HG03575 (cell line): ENCODE measurements around the gene TEX9.
"Not testable (repeated sequence)": the region's sequence is repeated elsewhere in the genome, so short reads cannot be mapped to it uniquely, and the experiment has no call there.

Experiments
- ATAC-seq: cut with Tn5 transposase; IDR thresholded peaks from one replicate; pipeline ENCODE4 v1.9.1; 2021; ENCODE audit not compliant: unreplicated experiment, insufficient number of reproducible peaks, low FRiP score; ENCODE audit errors: extremely low read depth

TEX9 gene

DNA sequence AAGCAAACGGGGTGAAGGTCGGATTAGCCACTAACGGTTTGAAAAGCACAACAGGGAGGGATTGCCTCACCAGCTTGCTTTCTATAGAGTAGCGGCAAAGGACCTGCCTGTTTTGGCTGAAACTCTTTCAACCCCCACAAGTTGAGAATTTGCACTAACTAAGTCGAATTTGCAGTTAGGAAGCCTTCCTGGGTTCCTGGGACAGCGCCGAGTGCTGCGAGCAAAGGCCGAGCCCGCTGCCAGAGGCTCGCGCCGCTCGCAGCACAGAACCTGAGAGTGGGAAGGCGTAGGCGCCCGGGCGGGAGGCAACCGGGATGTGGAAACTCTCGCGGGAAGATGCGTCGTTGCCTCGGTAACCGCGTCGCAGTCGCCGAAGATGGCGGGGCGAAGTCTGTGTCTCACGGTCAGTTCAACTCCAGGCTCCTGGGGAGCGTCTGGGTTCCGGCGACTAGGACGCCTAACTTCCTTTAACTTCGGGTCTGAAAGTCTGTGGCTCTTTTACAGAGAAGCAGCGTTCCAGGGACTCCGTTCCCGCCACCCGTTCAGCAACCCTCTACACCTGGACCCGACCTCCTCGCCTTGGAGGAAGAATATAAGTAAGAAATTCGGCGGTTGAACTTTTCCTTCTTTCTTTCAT, at the start of gene TEX9:
Gene TEX9, plus strand, starts transcription at position 352 of the 637 bp plus-strand sequence. Its CDS starts 25 bp downstream, at position 377.
- peak; percentile 44 for ATAC-seq

DNA sequence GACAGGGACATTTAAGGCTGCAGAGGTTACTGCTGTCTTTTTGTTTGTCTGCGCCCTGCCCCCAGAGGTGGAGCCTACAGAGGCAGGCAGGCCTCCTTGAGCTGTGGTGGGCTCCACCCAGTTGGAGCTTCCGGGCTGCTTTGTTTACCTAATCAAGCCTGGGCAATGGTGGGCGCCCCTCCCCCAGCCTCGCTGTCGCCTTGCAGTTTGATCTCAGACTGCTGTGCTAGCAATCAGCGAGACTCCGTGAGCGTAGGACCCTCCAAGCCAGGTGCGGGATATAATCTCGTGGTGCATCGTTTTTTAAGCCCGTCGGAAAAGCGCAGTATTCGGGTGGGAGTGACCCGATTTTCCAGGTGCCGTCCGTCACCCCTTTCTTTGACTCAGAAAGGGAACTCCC, 48.7 kb upstream of the TEX9 start:
- not testable (repeated sequence) for ATAC-seq

DNA sequence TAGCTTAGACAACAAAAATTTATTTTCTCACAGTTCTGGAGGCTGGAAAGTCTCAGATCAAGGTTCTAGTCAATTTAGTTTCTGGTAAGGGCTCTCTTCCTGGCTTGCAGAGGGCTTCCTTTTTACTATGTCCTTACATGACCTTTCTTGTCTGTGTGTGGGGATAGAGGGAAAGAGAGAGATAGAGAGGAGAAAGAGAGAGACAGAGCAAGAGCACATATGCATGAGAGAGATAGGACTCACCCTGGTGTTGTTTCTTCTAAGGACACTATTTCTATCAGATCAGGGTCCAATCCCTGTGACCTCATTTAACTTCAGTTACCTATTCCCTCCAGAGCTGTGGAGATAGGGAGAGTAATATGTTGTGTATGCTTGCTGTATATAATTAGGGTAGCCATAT, 44.9 kb upstream of the TEX9 start:
- no peak for ATAC-seq

DNA sequence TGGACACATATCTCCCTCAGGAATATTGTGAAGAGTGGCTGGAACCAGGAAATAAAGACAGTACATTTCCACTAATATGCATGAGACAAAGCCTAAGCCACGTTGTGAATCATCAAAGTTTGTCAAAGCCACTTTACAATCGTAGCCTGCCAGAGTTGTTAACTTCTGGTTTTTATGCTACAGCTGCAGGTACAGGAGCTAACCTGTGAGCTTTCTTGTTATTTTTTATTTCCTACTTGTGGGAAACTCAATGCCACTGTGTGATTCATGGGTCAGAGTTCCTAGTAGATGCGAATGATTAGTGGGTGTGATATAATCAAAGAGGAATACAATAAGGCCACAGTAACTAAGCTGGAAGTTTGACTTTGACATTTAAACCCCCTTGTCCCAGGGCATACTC, 44.4 kb upstream of the TEX9 start:
- no peak for ATAC-seq

DNA sequence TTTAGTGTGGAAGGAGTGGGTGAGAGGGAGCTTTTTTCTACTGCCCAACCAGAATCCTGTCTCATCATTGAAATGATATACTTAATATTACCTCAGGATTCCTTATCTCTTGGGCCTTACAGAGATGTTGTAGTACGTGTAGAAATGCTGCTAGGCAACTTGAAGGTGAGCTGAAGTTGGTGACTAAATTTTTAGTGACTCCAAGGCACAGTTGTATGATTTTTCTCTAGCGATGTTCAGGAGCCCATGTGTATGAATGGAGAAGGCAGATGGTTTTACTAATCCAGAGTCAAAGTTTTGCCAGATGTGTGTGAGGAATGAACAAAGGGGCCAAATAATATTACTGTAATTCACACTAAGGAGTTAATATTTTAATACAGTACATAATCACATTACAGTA, 42.8 kb upstream of the TEX9 start:
- ATAC-seq = no peak

DNA sequence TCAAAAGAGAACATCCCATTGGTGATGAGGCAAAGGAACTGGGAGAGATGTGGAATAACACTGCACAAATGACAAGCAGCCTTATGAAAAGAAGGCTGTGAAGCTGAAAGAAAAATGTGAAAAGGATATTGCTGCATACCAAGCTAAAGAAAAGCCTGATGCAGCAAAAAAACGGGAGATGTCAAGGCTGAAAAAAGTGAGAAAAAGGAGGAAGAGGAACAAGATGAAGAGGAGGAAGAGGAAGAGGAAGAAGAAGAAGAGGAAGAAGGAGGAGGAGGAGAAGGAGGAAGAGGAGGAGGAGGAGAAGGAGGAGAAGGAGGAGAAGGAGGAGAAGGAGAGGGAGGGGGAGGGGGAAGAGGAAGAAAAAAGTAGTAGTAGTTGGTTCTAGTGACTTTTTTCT, 41.8 kb upstream of the TEX9 start:
- ATAC-seq = no peak

DNA sequence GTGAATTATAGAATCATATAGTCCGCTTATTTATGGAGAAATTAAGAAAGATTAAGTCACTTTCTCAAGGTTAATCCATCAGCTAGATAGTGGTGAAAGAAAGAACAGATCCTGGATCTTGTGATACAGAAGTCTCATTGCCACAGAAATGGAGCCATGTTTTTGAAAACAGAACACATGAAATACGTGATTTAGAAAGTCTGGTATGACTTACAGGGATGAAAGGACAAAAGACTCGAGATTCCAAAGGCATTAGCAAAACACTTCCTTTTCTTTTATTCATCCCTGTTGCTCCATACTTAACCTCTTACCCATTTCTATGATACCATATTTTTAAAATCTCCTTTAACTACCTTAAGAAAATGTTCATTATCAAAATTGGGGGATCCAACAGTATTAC, 40.0 kb upstream of the TEX9 start:
- ATAC-seq = no peak

DNA sequence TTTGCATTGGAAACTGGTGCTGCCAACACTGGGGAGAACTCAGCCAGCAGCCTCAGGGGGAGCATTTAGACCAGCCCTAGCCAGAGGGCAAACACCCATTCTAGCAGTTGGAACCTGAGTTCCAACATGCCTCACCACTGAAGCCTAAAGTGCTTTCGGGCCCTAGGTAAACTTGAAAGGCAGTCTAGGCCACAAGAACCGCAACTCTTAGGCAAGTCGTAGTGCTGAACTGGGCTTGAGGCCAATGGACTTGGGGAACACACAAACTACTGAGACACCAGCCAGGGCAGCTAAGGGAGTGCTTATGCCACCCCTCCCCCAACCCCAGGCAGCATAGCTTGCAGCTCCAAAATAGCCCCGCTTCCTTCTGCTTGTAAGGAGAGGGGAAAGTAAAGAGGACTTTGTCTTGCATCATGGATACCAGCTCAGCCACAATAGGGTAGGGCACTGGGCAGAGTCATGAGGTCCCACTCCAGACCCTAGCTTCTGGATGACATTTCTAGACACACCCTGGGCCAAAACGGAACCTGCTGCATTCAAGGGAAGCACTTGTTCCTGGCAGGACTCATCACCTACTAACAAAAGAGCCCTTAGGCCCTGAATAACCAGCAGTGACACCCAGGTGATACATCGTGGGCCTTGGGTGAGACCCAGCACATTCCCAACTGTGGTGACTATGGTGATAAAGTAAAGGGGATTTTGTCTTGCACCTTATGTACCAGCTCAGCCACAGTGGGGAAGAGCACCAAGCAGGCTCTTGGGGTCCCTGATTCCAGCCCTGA, 37.3 kb upstream of the TEX9 start:
- ATAC-seq = no peak

DNA sequence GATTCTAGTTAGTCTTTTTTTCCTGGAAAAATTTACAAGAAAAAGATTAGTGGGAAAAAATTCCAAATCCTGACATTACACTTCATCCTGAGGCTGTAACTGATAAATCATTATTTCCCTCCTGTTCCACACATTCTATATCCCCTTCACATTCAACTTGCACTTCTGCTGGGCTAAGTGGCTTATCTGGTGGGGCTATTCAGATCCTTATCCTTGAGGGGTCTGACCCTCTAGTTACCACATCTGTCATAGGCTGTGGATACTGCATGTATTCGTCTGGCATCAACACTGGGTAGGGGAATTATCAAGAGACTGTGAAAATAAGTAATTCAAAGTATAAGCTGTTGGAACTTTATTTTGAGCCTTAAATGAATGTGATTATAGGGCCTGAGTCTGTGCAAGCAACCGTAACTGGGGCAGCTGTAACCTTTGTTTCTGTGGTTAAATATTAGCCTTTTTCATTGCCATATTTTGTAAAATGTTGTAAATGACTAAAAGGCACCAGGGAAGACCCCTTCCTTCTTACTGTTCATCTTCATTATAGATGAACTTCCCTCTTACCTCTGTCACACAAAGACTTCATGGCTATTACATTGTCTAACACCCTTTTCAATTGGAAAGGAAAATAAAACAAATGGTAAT, 28.0 kb upstream of the TEX9 start:
- ATAC-seq = no peak

DNA sequence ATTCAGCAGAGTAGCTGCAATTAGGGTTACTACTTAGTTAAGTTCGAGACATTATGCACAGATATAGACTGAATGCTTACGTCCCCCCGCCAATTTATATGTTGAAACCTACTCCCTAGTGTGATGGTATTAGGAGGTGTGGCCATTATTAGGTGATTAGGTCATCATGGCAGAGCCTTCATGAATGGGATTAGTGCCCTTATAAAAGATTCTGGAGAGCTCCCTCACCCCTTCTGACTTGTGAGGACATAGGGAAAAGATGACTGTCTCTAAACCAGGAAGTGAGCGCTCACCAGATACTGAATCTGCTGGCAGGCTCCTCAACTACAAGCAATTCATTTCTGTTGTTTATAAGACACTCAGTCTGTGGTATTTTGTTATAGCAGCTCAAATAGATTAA, 25.6 kb upstream of the TEX9 start:
- ATAC-seq = no peak

DNA sequence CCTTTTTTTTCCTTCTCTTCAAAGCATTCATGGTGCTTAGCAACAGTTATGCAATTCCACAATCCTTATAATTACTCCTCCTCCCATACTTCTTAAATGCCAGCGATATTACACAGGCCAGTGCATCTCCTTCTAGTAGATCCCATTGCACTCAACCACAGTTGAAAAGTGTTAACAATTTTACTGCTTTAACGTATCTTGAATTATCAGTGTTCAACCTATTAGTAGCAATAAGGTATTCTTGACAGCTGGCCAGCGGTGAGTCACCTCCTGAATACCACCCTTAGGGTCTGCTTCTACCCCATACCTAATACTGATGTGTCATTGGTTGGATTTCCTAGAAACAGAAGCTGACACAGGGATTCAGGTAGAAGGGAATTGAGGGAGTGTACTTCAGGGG, 24.0 kb upstream of the TEX9 start:
- ATAC-seq = no peak

DNA sequence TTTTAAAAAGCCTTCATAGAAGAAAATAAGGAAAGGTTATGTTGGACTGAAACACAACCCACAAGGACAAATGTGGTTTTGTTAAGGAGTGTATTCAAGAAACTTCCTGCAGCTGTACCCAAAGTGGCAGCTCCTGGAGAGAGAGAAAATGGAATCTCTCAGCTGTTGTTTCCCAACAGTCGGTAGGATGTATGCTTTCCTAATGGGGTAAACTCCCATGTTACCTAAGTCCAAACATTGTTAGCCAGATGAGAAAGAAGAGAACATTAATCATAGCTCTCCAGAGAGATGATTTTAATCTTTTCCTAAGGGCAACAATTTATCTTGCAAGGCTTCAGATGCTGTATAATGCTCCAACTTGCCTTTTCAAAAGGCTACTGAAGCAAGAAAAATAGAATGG, 22.6 kb upstream of the TEX9 start:
- no peak for ATAC-seq

DNA sequence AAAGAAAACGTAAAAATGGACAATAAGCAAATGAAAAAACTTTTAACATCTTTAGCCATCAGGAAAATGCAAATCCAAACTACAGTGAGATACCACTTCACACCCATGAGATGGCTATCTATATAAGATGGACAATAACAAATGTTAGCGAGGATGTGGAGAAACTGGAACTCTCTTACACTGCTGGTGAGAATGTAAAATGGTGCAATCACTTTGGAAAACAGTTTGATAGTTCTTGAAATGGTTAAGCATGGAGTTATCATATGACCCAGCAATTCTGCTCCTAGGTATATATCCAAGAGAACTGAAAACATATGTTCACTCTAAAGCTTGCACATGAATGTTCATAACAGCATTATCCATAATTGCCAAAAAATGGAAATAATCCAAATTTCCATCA, 21.3 kb upstream of the TEX9 start:
- no peak for ATAC-seq

DNA sequence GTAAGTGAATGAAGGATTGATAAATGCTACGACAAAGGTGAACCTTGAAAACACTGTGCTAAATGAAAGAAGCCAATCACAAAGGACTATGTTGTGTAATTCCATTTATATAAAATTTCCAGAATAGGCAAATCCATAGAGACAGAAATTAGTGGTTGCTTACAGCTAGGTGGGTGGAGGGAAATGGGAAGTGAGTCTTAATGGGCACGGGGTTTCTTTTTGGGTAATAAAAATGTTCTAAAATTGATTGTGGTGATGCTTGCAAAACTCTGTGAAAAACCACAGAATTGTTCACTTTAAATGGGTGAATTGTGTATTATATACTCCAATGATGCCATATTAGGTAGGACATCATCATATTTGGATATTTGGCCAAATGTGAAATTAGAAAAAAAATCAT, 20.9 kb upstream of the TEX9 start:
- no peak for ATAC-seq

DNA sequence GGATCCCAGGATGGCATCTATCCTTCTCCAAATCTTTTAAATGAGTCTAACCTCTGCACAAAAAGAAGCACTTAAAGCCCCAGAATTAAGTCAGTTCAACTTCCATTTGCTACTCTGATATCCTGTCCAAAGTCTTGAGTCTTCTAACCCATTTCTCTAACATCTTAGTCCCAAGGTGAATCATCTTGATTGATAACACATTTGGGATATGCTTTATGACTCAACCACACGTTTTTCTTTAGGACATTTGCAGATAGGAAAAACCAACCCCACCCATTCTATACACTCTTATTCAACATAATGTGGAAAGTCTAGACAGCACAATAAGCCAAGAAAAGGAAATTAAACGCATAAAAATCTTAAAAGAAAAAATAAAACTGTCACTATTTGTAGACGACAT, 18.8 kb upstream of the TEX9 start:
- no peak for ATAC-seq

DNA sequence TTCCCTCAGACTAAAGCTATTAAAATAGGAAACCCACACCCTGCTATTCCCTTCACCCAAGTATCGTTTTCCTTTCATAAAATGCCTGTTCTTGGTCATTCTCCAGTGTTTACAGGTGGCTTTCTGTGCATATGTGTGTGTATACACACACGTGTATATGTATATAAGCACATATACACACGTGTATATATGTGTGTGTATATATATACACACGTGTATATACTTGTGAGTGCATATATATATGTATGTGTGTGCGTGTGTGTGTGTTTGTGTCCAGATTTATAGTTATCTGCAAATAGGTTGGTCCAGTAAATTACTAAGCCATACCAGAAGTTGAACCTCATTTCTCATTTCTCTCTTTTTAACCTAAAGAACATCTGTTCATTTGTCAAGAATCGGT, 15.7 kb upstream of the TEX9 start:
- no peak for ATAC-seq

DNA sequence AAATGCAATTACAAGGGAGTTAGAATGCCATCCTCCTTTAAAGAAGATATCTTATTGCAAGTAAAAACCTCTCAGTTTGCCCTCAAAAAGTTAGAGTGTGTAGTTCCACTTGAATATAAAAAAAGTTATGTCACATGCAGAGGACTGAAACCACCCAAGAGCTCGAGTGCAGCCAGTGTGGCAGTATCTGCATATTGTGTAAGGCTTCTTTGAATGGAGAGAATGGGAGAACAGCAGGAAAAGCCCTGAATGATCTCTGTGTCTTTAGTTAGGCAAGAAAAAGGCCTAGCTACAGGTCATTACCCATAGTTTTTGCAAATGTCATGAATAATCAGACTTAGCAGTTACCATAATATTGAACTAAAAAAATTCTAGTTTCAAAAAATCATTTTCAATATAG, 13.9 kb upstream of the TEX9 start:
- no peak for ATAC-seq

DNA sequence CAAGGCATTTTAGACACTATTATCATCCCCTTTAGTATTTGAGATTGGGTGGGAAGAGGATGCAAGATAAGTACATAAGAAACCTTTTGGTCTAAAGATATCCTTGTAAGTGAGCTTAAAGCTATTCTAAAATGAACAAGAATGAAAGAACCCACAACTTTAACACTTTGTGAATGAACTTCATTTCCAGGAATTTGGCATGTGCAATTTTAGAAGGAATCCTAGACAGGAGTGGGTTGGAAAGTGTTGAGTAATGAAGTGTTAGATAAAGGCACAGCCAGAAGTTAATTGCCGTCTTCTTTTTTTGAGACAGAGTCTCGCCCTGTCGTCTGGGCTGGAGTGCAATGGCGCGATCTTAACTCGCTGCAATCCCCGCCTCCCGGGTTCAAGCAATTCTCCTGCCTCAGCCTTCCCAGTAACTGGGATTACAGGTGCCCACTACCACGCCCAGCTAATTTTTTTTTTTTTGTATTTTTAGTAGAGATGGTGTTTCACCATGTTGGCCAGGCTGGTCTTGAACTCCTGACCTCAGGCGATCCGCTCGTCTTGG, 13.2 kb upstream of the TEX9 start:
- no peak for ATAC-seq

DNA sequence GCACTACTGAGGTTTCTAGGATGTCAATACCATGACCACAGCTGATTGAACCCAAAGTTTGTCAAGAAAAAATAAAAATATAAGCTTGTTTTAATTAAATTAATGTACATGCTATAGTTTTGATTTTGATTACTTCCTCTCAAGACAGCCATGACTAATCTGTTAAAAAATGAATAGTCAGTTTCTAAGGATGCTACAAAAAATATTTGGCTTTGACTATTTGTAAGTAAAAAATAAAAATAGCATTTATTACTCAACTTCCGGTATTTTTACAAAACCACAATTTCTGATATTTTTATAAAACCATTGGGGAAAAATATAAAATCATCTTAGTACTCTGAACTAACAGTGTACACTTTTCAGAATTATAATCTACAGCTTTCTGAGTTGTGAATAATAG, 12.1 kb upstream of the TEX9 start:
- no peak for ATAC-seq

DNA sequence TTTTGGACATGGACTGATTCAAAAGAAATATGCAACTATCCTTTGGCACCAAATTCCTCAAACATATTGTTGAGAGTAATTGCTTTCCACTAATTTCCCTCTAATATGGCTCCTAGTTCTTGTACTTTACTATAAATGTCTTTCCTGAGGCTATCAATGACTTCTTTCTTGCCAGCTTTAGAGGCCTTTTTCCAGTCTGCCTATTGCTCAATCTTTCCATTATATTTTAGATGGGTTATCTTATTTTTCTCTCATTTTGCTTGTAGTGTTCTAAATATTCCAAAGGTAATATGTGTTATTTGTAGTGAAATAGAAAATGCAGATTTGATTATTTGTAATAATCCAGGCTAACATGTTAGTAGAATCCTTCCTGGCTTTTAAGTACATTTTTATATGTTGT, 11.5 kb upstream of the TEX9 start:
- ATAC-seq = no peak
